ENCODE results near the gene TMEM95. TPM values are rescaled to one million over a fixed set of nuclear protein-coding genes. Genes with fewer than 3 reads are reported as not detected.

Gene TMEM95
- total RNA-seq, 2 donors from 2014 or later: not detected

DNA sequence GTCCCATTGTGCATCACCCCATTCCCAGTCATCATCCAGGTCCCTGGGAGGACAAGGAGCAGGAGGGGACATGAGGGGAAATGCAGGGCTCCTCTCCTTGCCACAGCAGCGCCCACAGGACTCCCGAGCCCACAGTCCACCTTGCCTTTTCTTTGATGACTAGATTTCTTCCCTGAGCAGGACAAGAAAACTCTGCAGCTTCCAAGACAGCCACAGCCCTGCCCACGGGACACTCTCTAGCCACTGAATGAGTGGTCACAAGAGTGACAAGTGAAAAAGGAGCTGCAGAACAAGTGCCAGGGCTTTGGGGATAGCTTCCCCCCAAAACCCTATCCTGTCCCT is 30.5 kb upstream of the TMEM95 start:
- no peaks in the 10 kb centered on the region for H3K9me3 ChIP-seq
- DNase-seq (ENCODE audit: low spot score): no peak
- 86% methylated on average over 3 of the region's 3 CpGs for WGBS
- intact Hi-C loops (cut with DNase I): no loop called here
- H3K27ac ChIP-seq: no peak overlapping the region
- H3K36me3 ChIP-seq: peaks cover 11 to 13% of the 10 kb centered on the region in 2 donors
- H3K4me1 ChIP-seq (replicated peaks): no peaks in the 10 kb centered on the region
- TF ChIP-seq POLR2A (IDR thresholded peaks at IDR 0.05): no peak
- no peak for TF ChIP-seq POLR2AphosphoS5 (IDR thresholded peaks at IDR 0.05)
- TF ChIP-seq, protein P1, sequence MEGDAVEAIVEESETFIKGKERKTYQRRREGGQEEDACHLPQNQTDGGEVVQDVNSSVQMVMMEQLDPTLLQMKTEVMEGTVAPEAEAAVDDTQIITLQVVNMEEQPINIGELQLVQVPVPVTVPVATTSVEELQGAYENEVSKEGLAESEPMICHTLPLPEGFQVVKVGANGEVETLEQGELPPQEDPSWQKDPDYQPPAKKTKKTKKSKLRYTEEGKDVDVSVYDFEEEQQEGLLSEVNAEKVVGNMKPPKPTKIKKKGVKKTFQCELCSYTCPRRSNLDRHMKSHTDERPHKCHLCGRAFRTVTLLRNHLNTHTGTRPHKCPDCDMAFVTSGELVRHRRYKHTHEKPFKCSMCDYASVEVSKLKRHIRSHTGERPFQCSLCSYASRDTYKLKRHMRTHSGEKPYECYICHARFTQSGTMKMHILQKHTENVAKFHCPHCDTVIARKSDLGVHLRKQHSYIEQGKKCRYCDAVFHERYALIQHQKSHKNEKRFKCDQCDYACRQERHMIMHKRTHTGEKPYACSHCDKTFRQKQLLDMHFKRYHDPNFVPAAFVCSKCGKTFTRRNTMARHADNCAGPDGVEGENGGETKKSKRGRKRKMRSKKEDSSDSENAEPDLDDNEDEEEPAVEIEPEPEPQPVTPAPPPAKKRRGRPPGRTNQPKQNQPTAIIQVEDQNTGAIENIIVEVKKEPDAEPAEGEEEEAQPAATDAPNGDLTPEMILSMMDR (IDR thresholded peaks at IDR 0.05): no peak
- no peaks in the 10 kb centered on the region for H3K27me3 ChIP-seq (replicated peaks; ENCODE audit: insufficient read depth)
- no peak overlapping the region for H3K4me3 ChIP-seq

DNA sequence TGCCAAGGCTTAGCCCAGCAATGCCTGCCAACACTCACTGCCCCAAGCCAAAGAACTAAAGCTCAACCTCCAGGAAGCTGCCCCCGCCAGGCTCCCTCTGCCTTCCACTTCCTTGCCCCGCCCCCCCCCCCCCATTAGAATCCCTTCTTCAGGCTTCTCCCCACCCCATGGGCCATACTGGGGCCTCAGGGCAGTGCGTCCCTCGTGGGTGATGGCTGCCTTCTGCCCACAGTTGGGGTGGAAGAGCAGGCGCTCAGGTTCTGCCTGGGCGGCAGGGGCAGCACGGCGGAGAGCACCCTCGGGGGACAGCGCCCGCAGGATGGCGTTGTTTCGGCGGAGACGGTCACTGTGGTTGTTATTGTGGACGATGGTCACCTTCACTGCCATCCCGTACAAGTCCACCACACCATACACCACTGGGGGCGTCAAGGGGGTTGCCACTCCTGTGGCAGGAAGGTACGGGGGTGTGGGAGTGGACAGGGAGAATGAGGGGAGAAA is 29.9 kb upstream of the TMEM95 start:
- H3K36me3 ChIP-seq: peaks cover 11 to 13% of the 10 kb centered on the region in 2 donors

DNA sequence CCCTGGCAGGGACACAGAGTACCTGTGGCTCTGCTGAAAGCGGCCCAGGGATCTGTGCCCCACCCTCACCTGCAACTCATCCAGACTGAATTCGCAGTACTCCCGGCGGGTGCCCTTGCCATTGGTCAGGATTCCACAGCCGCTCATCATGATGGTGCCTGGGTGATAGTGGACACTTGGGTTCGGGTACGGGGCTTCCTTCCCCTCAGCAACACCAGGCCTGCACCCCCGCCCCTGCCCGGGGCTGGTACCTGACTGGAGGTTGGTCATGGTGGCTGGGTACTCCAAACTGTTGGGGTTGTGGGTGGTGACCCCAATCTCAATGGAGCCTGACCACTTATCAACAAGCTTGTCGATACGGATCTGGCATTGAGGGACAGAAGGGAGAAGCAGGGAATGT is 28.8 kb upstream of the TMEM95 start:
- H3K27ac ChIP-seq: no peak overlapping the region
- peaks cover 8 to 11% of the 10 kb centered on the region in 2 donors for H3K36me3 ChIP-seq
- no peak overlapping the region for H3K4me3 ChIP-seq
- no peaks in the 10 kb centered on the region for H3K9me3 ChIP-seq
- 93% methylated on average over 11 of the region's 11 CpGs for WGBS
- H3K4me1 ChIP-seq (replicated peaks): peaks cover 6% of the 10 kb centered on the region
- H3K27me3 ChIP-seq (replicated peaks; ENCODE audit: insufficient read depth): no peaks in the 10 kb centered on the region
- no peak for TF ChIP-seq POLR2A (IDR thresholded peaks at IDR 0.05)
- TF ChIP-seq, protein P1 (IDR thresholded peaks at IDR 0.05): no peak
- TF ChIP-seq POLR2AphosphoS5 (IDR thresholded peaks at IDR 0.05): no peak
- intact Hi-C loops (cut with DNase I): no loop called here
- no peak for DNase-seq (ENCODE audit: low spot score)

More for the DNA sequence above, 29.9 kb upstream of the TMEM95 start:
- intact Hi-C loops (cut with DNase I): no loop called here
- 85% methylated on average over 17 of the region's 19 CpGs for WGBS
- no peak overlapping the region for H3K27ac ChIP-seq
- no peak for DNase-seq (ENCODE audit: low spot score)
- H3K9me3 ChIP-seq: no peaks in the 10 kb centered on the region
- no peaks in the 10 kb centered on the region for H3K4me1 ChIP-seq (replicated peaks)
- H3K27me3 ChIP-seq (replicated peaks; ENCODE audit: insufficient read depth): no peaks in the 10 kb centered on the region
- TF ChIP-seq POLR2A (IDR thresholded peaks at IDR 0.05) (no peak), POLR2AphosphoS5 (IDR thresholded peaks at IDR 0.05) (no peak)
- TF ChIP-seq, protein P1 (IDR thresholded peaks at IDR 0.05): no peak
- no peak overlapping the region for H3K4me3 ChIP-seq

DNA sequence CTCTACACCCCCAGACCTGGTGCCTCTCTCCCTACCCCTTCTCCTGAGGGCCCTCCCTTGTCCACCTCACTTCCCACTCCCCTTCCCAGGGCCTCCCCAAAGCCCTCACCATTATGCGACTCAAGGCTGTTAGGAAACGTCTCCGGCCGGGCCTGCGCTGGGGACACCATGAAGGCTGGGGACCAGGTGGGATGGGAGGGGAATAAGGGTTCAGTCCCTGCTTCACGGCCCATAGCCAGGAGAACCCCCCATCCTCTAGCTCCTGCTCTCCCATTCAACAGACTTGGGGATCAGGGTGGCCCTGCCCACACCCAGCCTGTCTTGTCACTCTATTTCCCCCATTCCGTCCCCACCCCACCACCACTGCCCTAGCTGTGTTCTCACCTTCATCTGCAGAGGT is 27.9 kb upstream of the TMEM95 start:
- H3K36me3 ChIP-seq: peaks cover 0 to 7% of the 10 kb centered on the region in 2 donors
- no peaks in the 10 kb centered on the region for H3K9me3 ChIP-seq
- no peaks in the 10 kb centered on the region for H3K27me3 ChIP-seq (replicated peaks; ENCODE audit: insufficient read depth)
- H3K4me1 ChIP-seq (replicated peaks): peaks cover 6% of the 10 kb centered on the region
- intact Hi-C loops (cut with DNase I): no loop called here
- H3K4me3 ChIP-seq: no peak overlapping the region
- TF ChIP-seq POLR2AphosphoS5 (IDR thresholded peaks at IDR 0.05): no peak
- TF ChIP-seq POLR2A (IDR thresholded peaks at IDR 0.05): no peak
- TF ChIP-seq, protein P1 (IDR thresholded peaks at IDR 0.05): no peak
- 87% methylated on average over 7 of the region's 7 CpGs for WGBS
- DNase-seq (ENCODE audit: low spot score): no peak
- no peak overlapping the region for H3K27ac ChIP-seq

DNA sequence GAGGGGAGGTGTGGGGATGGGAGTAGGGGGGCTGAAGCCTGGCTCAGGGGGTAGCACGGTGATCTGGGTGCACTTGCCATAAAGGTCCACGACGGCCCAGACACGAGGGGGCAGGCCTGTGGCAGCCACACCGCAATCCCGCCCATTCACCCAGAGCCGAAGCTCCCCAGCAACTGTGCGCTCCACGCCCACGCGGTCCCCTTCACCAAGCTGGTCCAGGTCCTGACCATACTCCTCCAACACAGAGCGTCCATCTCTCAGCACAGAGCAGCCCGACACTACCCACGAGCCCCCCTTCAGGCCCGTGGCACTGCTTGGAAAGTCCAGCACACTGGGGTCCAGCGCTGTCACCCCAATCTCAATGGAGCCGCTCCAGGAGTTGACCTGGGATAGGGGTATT is 27.5 kb upstream of the TMEM95 start:
- TF ChIP-seq, protein P1 (IDR thresholded peaks at IDR 0.05): no peak
- TF ChIP-seq POLR2AphosphoS5 (IDR thresholded peaks at IDR 0.05) (no peak), POLR2A (IDR thresholded peaks at IDR 0.05) (no peak)
- Histone ChIP-seq H3K27me3 (replicated peaks; ENCODE audit: insufficient read depth) (no peaks in the 10 kb centered on the region), H3K4me1 (replicated peaks) (peaks cover 6% of the 10 kb centered on the region), H3K36me3 (peaks cover 0 to 3% of the 10 kb centered on the region in 2 donors), H3K27ac (no peak overlapping the region), H3K9me3 (no peaks in the 10 kb centered on the region), H3K4me3 (no peak overlapping the region)
- intact Hi-C loops (cut with DNase I): no loop called here
- no peak for DNase-seq (ENCODE audit: low spot score)
- 86% methylated on average over 17 of the region's 17 CpGs for WGBS
